MG63 (cell line): ENCODE results near the gene FAM53C. TPM values are rescaled to one million over a fixed set of nuclear protein-coding genes. Genes with fewer than 3 reads are reported as not detected.
A peak's percentile ranks its signal among the peaks of the same experiment; 100 is the strongest.
"Not testable (repeated sequence)": the region's sequence is repeated elsewhere in the genome, so short reads cannot be mapped to it uniquely, and the experiment has no call there.

Source experiments
- DNase-seq: peaks from one replicate; pipeline ENCODE4 v3.0.0-alpha.2; 2020
- H3K27me3 ChIP-seq: fragments of 250-450 bp; sonication (Bioruptor Pico); 2 replicates; pipeline ENCODE4 v1.5.1; 2020; ENCODE audit warnings: mild to moderate bottlenecking, moderate library complexity
- H3K36me3 ChIP-seq: fragments of 250-450 bp; sonication (Bioruptor Pico); 2 replicates; pipeline ENCODE4 v1.5.1; 2020; ENCODE audit warnings: mild to moderate bottlenecking, moderate library complexity
- H3K4me3 ChIP-seq: fragments of 250-450 bp; sonication (Bioruptor Pico); 2 replicates; pipeline ENCODE4 v1.5.1; 2020; ENCODE audit warnings: mild to moderate bottlenecking, moderate library complexity
- H3K9me3 ChIP-seq: fragments of 250-450 bp; sonication (Bioruptor Pico); 2 replicates; pipeline ENCODE4 v1.5.1; 2020; ENCODE audit warnings: mild to moderate bottlenecking, moderate library complexity
- total RNA-seq: library from RNA; depleted of rRNA; stranded (reverse); fragments of >200 nt; shearing (Covaris generic); gene quantifications from 2 replicates; pipeline ENCODE4 v1.2.3, GENCODE V29; 2014; ENCODE audit warnings: low replicate concordance; rRNA removed

The FAM53C gene
- total RNA-seq, 1 experiment from 2014 or later = 76.2 TPM

- no peaks in the 10 kb centered on the region for H3K27me3 ChIP-seq
- DNase-seq = no peak
Observed at GRCh38 chr5:138369706-138370105, 31.6 kb downstream of the FAM53C start.

DNA sequence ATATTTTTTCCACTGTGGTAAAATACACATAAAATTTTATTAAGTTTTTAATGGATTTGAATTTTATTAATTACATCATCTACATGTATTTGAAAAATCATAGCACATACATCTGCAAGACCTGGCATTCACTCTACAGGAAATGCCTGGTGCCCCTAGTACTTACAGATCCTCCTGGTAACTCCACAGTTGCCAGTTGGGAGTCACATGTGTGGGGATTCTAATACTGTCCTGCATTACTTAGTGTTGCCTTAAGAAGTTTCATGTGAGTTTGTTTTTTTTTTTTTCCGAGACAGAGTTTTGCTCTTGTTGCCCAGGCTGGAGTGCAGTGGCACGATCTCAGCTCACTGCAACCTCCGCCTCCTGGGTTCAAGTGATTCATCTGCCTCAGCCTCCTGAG lies 32.5 kb downstream of the FAM53C start:
- Histone ChIP-seq H3K27me3 (no peaks in the 10 kb centered on the region), H3K9me3 (no peaks in the 10 kb centered on the region), H3K36me3 (peaks cover 28% of the 10 kb centered on the region), H3K4me3 (no peak overlapping the region)
- DNase-seq = peak; percentile 21

More at GRCh38 chr5:138369706-138370105, 31.6 kb downstream of the FAM53C start:
- Histone ChIP-seq H3K9me3 (no peaks in the 10 kb centered on the region), H3K4me3 (no peak overlapping the region), H3K36me3 (peaks cover 19% of the 10 kb centered on the region)

GRCh38 chr5:138371454-138371853 lies 33.4 kb downstream of the FAM53C start:
- no peak overlapping the region for H3K4me3 ChIP-seq
- H3K27me3 ChIP-seq = no peaks in the 10 kb centered on the region
- H3K36me3 ChIP-seq = peaks cover 34% of the 10 kb centered on the region
- no peak for DNase-seq
- H3K9me3 ChIP-seq = no peaks in the 10 kb centered on the region

DNA sequence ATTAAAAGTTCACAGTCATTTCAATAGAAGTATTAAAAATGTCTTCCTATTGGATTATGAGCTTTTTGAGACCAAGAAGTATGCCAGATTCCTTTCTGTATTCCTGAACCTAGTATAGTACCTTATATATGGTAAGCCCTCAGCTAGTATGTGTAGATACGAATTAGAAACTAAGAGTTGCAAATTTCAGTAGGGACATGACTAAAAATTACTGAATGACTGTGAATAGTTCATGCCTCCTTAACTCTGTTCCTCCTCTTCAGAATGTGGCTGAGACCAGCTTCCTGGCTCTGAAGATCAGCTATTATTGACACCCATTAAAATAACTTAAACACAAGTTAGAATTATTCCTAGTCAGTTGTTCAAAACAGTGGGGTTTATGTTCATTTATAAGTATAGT lies 34.2 kb downstream of the FAM53C start:
- H3K36me3 ChIP-seq = peaks cover 40% of the 10 kb centered on the region
- no peak for DNase-seq
- H3K9me3 ChIP-seq = no peaks in the 10 kb centered on the region
- no peaks in the 10 kb centered on the region for H3K27me3 ChIP-seq
- H3K4me3 ChIP-seq = no peak overlapping the region

DNA sequence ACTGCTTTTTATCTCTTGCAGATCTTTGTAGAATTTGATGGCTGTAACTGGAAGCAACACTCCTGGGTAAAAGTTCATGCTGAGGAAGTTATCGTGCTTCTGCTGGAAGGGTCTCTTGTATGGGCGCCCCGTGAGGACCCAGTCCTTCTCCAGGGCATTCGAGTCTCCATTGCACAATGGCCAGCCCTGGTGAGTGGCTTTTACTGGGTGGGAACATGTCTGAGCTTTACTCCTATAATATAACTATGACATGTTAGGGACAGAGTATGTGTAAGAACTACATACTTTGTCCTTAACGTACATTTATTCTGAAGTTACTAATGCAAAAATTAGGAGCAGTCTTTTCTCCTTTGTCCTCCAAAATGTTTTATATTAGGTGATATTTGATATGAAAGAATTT lies 34.6 kb downstream of the FAM53C start:
- Histone ChIP-seq H3K36me3 (peaks cover 44% of the 10 kb centered on the region), H3K27me3 (no peaks in the 10 kb centered on the region), H3K4me3 (no peak overlapping the region), H3K9me3 (no peaks in the 10 kb centered on the region)
- no peak for DNase-seq

DNA sequence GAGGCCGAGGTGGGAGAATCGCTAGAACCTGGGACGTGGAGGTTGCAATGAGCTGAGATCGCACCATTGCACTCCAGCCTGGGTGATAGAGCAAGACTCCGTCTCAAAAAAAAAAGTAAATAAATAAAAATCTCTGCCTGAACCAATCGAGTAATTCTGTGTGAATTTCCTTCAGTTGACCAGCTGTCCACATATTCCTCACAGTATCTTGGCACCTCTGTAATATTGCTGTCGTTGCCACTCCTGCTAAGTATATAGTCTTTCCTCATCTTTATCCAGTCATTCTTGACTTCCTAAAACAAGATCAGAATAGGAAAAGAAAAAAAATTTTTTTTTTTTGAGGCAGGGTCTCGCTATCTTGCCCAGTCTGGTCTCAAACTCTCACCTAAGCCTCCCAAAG lies 44.3 kb downstream of the FAM53C start:
- H3K9me3 ChIP-seq = no peaks in the 10 kb centered on the region
- H3K4me3 ChIP-seq = no peak overlapping the region
- peaks cover 64% of the 10 kb centered on the region for H3K36me3 ChIP-seq
- DNase-seq = no peak
- no peaks in the 10 kb centered on the region for H3K27me3 ChIP-seq

- peaks cover 58% of the 10 kb centered on the region for H3K36me3 ChIP-seq
- DNase-seq = no peak
- no peak overlapping the region for H3K4me3 ChIP-seq
- no peaks in the 10 kb centered on the region for H3K27me3 ChIP-seq
- no peaks in the 10 kb centered on the region for H3K9me3 ChIP-seq
Observed at GRCh38 chr5:138385660-138386059, 47.6 kb downstream of the FAM53C start.

DNA sequence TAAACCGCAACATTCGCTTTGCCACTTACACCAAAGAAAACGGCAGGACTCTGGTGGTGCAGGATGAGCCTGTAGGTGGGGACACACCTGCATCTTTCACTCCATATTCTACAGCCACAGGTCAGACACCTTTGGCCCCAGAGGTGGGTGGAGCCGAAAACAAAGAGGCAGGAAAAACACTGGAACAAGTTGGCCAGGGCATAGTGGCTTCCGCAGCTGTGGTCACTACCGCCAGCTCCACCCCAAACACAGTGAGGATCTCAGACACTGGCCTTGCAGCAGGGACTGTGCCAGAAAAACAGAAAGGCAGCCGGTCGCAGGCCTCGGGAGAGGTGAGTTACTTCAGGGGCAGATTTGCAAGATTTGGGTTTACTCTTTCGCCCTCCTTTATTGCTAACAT lies 48.2 kb downstream of the FAM53C start:
- peaks cover 60% of the 10 kb centered on the region for H3K36me3 ChIP-seq

GRCh38 chr5:138389332-138389731 lies 51.3 kb downstream of the FAM53C start:
- Histone ChIP-seq H3K27me3 (no peaks in the 10 kb centered on the region), H3K9me3 (no peaks in the 10 kb centered on the region), H3K4me3 (no peak overlapping the region), H3K36me3 (peaks cover 76% of the 10 kb centered on the region)
- DNase-seq = no peak

More for the DNA sequence above, 48.2 kb downstream of the FAM53C start:
- DNase-seq = no peak
- Histone ChIP-seq H3K9me3 (no peaks in the 10 kb centered on the region), H3K4me3 (no peak overlapping the region), H3K27me3 (no peaks in the 10 kb centered on the region)

DNA sequence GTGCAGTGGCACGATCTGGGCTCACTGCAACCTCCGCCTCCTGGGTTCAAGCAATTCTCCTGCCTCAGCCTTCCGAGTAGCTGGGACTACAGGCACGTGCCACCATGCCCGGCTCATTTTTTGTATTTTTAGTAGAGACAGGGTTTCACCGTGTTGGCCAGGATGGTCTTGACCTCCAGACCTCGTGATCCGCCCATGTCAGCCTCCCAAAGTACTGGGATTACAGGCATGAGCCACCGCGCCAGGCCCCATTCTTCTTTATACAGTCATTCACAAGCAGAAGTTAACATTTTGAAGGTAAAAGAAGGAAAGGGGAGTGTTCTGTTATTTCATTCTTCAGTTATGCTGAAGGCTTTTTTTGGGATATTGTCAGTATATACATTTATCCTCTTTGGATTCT lies 51.8 kb downstream of the FAM53C start:
- DNase-seq, H3K4me3 ChIP-seq, H3K27me3 ChIP-seq, H3K9me3 ChIP-seq: not testable (repeated sequence)
- peaks cover 82% of the 10 kb centered on the region for H3K36me3 ChIP-seq

- H3K9me3 ChIP-seq = no peaks in the 10 kb centered on the region
- H3K36me3 ChIP-seq = peaks cover 81% of the 10 kb centered on the region
- DNase-seq = no peak
- H3K27me3 ChIP-seq = no peaks in the 10 kb centered on the region
- H3K4me3 ChIP-seq = no peak overlapping the region
Observed at GRCh38 chr5:138391859-138392386, 53.9 kb downstream of the FAM53C start.

Other genes with a start within 250 kb of the FAM53C start
- gene NME5, start 198.8 kb upstream of the FAM53C start, total RNA-seq = not detected in 2 replicates
- gene BRD8, start 159.6 kb upstream of the FAM53C start, total RNA-seq = 64.9 and 106 TPM in 2 replicates
- 111 and 129 TPM in 2 replicates for gene KIF20A, start 159.2 kb upstream of the FAM53C start, total RNA-seq
- gene CDC23, start 124.9 kb upstream of the FAM53C start, total RNA-seq = 33.8 and 44.3 TPM in 2 replicates
- not detected in 2 replicates for gene GFRA3, start 63.6 kb upstream of the FAM53C start, total RNA-seq
- 20.2 and 23.9 TPM in 2 replicates for gene CDC25C, start 6.5 kb upstream of the FAM53C start, total RNA-seq
- gene KDM3B, start 14.4 kb downstream of the FAM53C start, total RNA-seq = 41.6 and 42.9 TPM in 2 replicates
- 1.4 and 1.8 TPM in 2 replicates for gene REEP2, start 100.8 kb downstream of the FAM53C start, total RNA-seq
- 1.2 TPM in 1 of 2 replicates, not detected in the other for gene EGR1, start 127.2 kb downstream of the FAM53C start, total RNA-seq
- gene ETF1, start 205.0 kb downstream of the FAM53C start, total RNA-seq = 222 and 276 TPM in 2 replicates
- gene HSPA9, start 237.1 kb downstream of the FAM53C start, total RNA-seq = 610 and 1,111 TPM in 2 replicates